GM18867 (cell line): ENCODE results near the gene TXNRD1.
A peak's percentile ranks its signal among the peaks of the same experiment; 100 is the strongest.

Experiments
- ATAC-seq: cut with Tn5 transposase; IDR thresholded peaks from one replicate; pipeline ENCODE4 v1.9.1; 2021; ENCODE audit warnings: mild to moderate bottlenecking, moderate library complexity; ENCODE audit not compliant: unreplicated experiment

Gene TXNRD1

GRCh38 chr12:104297477-104298113 lies 82.0 kb downstream of the TXNRD1 start:
- no peak for ATAC-seq

- no peak for ATAC-seq
Observed at GRCh38 chr12:104299842-104300481, 84.4 kb downstream of the TXNRD1 start.

GRCh38 chr12:104303538-104304151 lies 88.1 kb downstream of the TXNRD1 start, which contains the start of gene EID3:
Gene EID3, plus strand, starts transcription at chr12:104303739. Its CDS starts 196 bp downstream, at chr12:104303935.
- peak; percentile 90 for ATAC-seq

GRCh38 chr12:104304261-104305009 lies 88.9 kb downstream of the TXNRD1 start:
- ATAC-seq: no peak

- no peak for ATAC-seq
Observed at GRCh38 chr12:104305349-104305748, 89.8 kb downstream of the TXNRD1 start.

GRCh38 chr12:104306376-104306775 lies 90.8 kb downstream of the TXNRD1 start:
- ATAC-seq: no peak

GRCh38 chr12:104306943-104307654 lies 91.5 kb downstream of the TXNRD1 start:
- no peak for ATAC-seq

GRCh38 chr12:104307655-104308000 lies 92.0 kb downstream of the TXNRD1 start:
- no peak for ATAC-seq

GRCh38 chr12:104309446-104309993 lies 93.9 kb downstream of the TXNRD1 start:
- ATAC-seq: no peak

GRCh38 chr12:104310751-104311633 lies 95.4 kb downstream of the TXNRD1 start:
- ATAC-seq: no peak

- ATAC-seq: no peak
Observed at GRCh38 chr12:104312202-104312601, 96.6 kb downstream of the TXNRD1 start.

GRCh38 chr12:104312654-104313053 lies 97.1 kb downstream of the TXNRD1 start:
- ATAC-seq: no peak

- no peak for ATAC-seq
Observed at GRCh38 chr12:104313568-104314241, 98.1 kb downstream of the TXNRD1 start.

- ATAC-seq: no peak
Observed at GRCh38 chr12:104314242-104314614, 98.6 kb downstream of the TXNRD1 start.

- ATAC-seq: no peak
Observed at GRCh38 chr12:104315326-104316224, 100.0 kb downstream of the TXNRD1 start.

GRCh38 chr12:104316936-104317335 lies 101.4 kb downstream of the TXNRD1 start:
- ATAC-seq: no peak

- ATAC-seq: no peak
Observed at GRCh38 chr12:104317538-104318210, 102.1 kb downstream of the TXNRD1 start.

- ATAC-seq: no peak
Observed at GRCh38 chr12:104319028-104319427, 103.4 kb downstream of the TXNRD1 start.
